GM12873 (cell line): ENCODE measurements around the gene CHML.

ENCODE experiments used
- CTCF ChIP-seq: IDR thresholded peaks from 2 replicates; pipeline ENCODE4 v1.5.1; 2012; ENCODE audit warnings: low read depth, mild to moderate bottlenecking, moderate library complexity, low read length, control low read depth; ENCODE audit not compliant: insufficient read depth; ENCODE audit errors: missing control alignments

CHML gene

GRCh38 chr1:241592273-241592958 is 47.8 kb downstream of the CHML start:
- TF ChIP-seq CTCF: no peak

- TF ChIP-seq CTCF: no peak
Measured at GRCh38 chr1:241591736-241592135, 48.4 kb downstream of the CHML start.

- TF ChIP-seq CTCF: no peak
Measured at GRCh38 chr1:241591317-241591716, 48.9 kb downstream of the CHML start.

- TF ChIP-seq CTCF: no peak
Measured at GRCh38 chr1:241590719-241591118, 49.5 kb downstream of the CHML start.
